Measurements from ENCODE around the gene CAMK1D. TPM values are rescaled to one million over a fixed set of nuclear protein-coding genes. Genes with fewer than 3 reads are reported as not detected.

The CAMK1D gene
- total and polyA plus RNA-seq, 2 donors (not counting 3 experiments of a cell fraction or from before 2014, with no cell fraction given): 0.37 to 4.2 TPM

DNA sequence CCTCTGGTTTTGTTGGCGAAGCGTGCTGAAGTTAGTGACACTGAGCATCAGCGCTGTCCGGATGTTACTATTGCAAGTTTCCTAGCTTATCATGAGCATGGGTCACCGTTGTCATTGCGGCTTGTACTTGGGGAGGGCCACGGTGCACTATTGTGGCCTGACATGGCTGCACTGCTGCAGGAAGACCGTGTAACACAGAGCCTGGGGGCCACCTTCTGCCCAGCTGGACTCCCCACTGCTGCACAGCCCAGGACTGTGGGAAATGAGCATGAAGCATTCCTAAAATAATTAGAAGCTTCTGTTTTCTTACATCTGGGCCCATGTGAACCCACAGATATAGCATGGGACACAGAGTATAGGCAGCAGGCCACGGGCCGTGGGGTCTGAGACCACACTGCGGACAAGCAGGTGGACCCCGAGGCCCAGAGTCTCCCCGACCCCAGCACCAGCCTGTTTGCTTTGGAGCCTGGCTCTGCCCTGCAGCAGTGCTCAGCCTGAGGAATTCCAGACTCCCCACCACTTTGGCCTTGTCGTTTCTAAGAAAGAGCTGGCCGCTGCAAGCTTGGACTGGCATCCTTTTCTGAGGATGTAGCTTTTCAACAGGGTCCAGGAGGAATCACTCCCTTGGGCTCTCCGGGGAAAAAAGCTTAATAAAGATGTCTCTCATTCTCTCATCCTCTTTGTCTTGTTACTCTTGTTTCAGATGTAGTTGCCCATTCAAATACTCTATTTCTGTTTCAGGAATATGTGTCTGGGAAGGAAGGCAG, 473.0 kb downstream of the CAMK1D start:
- H3K9me1 ChIP-seq (replicated peaks; ENCODE audit: control insufficient read depth, extremely low read depth, insufficient read depth, low read length): no peaks in the 10 kb centered on the region
- no peak overlapping the region for H3K4me3 ChIP-seq (replicated peaks in 1 of 3; ENCODE audit: insufficient read depth in 1 of 3, low read depth in 1 of 3, low read length in 3 of 3)
- no peak overlapping the region for H3K27ac ChIP-seq (ENCODE audit: insufficient read depth, low read depth, low read length)
- no peaks in the 10 kb centered on the region for H3K9me3 ChIP-seq (replicated peaks; ENCODE audit: control insufficient read depth, insufficient read depth, low read length)
- POLR2A ChIA-PET: no interaction called here
- no peaks in the 10 kb centered on the region for H3K79me2 ChIP-seq (ENCODE audit: control insufficient read depth, insufficient read depth, low read length)
- DNase-seq (ENCODE audit: low read depth, low spot score) (no peak), FAIRE-seq (no peak)
- CTCF ChIA-PET: interaction anchor here (1.4 to 2.6 kb wide), 2 partner anchors 8 to 80 kb away, joined by 4 to 9 read pairs; no protein-coding TSS in a partner anchor
- dilution Hi-C loops (cut with MboI; ENCODE audit: extremely low pct_ligation_motif_present, low sequenced_read_pairs): no loop called here
- TF ChIP-seq FOS (IDR thresholded peaks at IDR 0.05; ENCODE audit: borderline replicate concordance, insufficient read depth, low read length) (no peak), JUN (IDR thresholded peaks at IDR 0.05; ENCODE audit: borderline replicate concordance, insufficient read depth, insufficient read length, low read depth) (no peak), GATA2 (IDR thresholded peaks at IDR 0.05; ENCODE audit: insufficient read depth, insufficient read length, low read depth, low read length) (no peak), POLR2A (IDR thresholded peaks at IDR 0.05; ENCODE audit: low read depth, low read length) (no peak), EZH2 (IDR thresholded peaks at IDR 0.05; ENCODE audit: borderline replicate concordance, low read depth, low read length, severe bottlenecking) (no peak), MYC (IDR thresholded peaks at IDR 0.05; ENCODE audit: low read depth, low read length) (no peak), POLR2AphosphoS5 (IDR thresholded peaks at IDR 0.05; ENCODE audit: insufficient read depth, low read depth, low read length) (no peak)
- TF ChIP-seq, protein P1, sequence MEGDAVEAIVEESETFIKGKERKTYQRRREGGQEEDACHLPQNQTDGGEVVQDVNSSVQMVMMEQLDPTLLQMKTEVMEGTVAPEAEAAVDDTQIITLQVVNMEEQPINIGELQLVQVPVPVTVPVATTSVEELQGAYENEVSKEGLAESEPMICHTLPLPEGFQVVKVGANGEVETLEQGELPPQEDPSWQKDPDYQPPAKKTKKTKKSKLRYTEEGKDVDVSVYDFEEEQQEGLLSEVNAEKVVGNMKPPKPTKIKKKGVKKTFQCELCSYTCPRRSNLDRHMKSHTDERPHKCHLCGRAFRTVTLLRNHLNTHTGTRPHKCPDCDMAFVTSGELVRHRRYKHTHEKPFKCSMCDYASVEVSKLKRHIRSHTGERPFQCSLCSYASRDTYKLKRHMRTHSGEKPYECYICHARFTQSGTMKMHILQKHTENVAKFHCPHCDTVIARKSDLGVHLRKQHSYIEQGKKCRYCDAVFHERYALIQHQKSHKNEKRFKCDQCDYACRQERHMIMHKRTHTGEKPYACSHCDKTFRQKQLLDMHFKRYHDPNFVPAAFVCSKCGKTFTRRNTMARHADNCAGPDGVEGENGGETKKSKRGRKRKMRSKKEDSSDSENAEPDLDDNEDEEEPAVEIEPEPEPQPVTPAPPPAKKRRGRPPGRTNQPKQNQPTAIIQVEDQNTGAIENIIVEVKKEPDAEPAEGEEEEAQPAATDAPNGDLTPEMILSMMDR (IDR thresholded peaks at IDR 0.05; ENCODE audit: extremely low read depth in 1 of 2, insufficient read depth in 1 of 2, low read depth in 1 of 2, low read length in 2 of 2): no peak
- TF ChIP-seq, protein P2, sequence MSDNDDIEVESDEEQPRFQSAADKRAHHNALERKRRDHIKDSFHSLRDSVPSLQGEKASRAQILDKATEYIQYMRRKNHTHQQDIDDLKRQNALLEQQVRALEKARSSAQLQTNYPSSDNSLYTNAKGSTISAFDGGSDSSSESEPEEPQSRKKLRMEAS (IDR thresholded peaks at IDR 0.05; ENCODE audit: insufficient read depth, insufficient read length): no peak
- no peaks in the 10 kb centered on the region for H4K20me1 ChIP-seq (replicated peaks; ENCODE audit: control insufficient read depth, extremely low read depth, insufficient read depth, low read length)
- no peak overlapping the region for H3K9ac ChIP-seq (replicated peaks; ENCODE audit: extremely low read depth, insufficient read depth, low read length)
- intact Hi-C loops (cut with micrococcal nuclease): no loop called here
- no peak overlapping the region for H2AFZ ChIP-seq (ENCODE audit: low read depth, low read length)
- H3K27me3 ChIP-seq (ENCODE audit: control insufficient read depth in 2 of 2, insufficient read depth in 2 of 2, low read length in 2 of 2): no peaks in the 10 kb centered on the region
- H3K36me3 ChIP-seq (ENCODE audit: control insufficient read depth in 2 of 2, extremely low read depth in 1 of 2, insufficient read depth in 2 of 2, low read length in 2 of 2): no peaks in the 10 kb centered on the region
- H3K4me2 ChIP-seq (ENCODE audit: insufficient read depth, low read length): no peak overlapping the region
- H3K4me1 ChIP-seq (ENCODE audit: control insufficient read depth, extremely low read depth, insufficient read depth, low read length): no peaks in the 10 kb centered on the region
- BruUV-seq (replicated peaks): no TSS peak

All from endothelial cell of umbilical vein (primary cell).